ENCODE results near the gene ZIC1. TPM values are rescaled to one million over a fixed set of nuclear protein-coding genes. Genes with fewer than 3 reads are reported as not detected.

Gene ZIC1
- total RNA-seq, 2 donors from 2014 or later: not detected

- no peaks in the 10 kb centered on the region for H3K36me3 ChIP-seq
- TF ChIP-seq POLR2AphosphoS5 (IDR thresholded peaks at IDR 0.05) (no peak), CTCF (IDR thresholded peaks at IDR 0.05) (no peak), POLR2A (IDR thresholded peaks at IDR 0.05) (no peak)
- intact Hi-C loops (cut with DNase I): no loop called here
- H3K27me3 ChIP-seq (replicated peaks; ENCODE audit: insufficient read depth): peaks cover 73% of the 10 kb centered on the region
- 6% methylated on average over 25 of the region's 25 CpGs for WGBS
- no peaks in the 10 kb centered on the region for H3K9me3 ChIP-seq
- DNase-seq (ENCODE audit: low spot score): no peak
- no peaks in the 10 kb centered on the region for H3K4me1 ChIP-seq (replicated peaks)
- H3K4me3 ChIP-seq: no peak overlapping the region
- no peak overlapping the region for H3K27ac ChIP-seq
Measured at GRCh38 chr3:147388700-147389580, 20.2 kb upstream of the ZIC1 start.

GRCh38 chr3:147389717-147390116 is 19.4 kb upstream of the ZIC1 start:
- H3K36me3 ChIP-seq: no peaks in the 10 kb centered on the region
- H3K4me3 ChIP-seq: no peak overlapping the region
- intact Hi-C loops (cut with DNase I): no loop called here
- H3K27ac ChIP-seq: no peak overlapping the region
- no peaks in the 10 kb centered on the region for H3K9me3 ChIP-seq
- peaks cover 69% of the 10 kb centered on the region for H3K27me3 ChIP-seq (replicated peaks; ENCODE audit: insufficient read depth)
- 5% methylated on average over 12 of the region's 12 CpGs for WGBS
- no peak for DNase-seq (ENCODE audit: low spot score)
- H3K4me1 ChIP-seq (replicated peaks): no peaks in the 10 kb centered on the region
- TF ChIP-seq POLR2AphosphoS5 (IDR thresholded peaks at IDR 0.05) (no peak), POLR2A (IDR thresholded peaks at IDR 0.05) (no peak), CTCF (IDR thresholded peaks at IDR 0.05) (no peak)

- intact Hi-C loops (cut with DNase I): no loop called here
- H3K9me3 ChIP-seq: no peaks in the 10 kb centered on the region
- DNase-seq (ENCODE audit: low spot score): no peak
- no peak overlapping the region for H3K4me3 ChIP-seq
- H3K36me3 ChIP-seq: no peaks in the 10 kb centered on the region
- TF ChIP-seq POLR2AphosphoS5 (IDR thresholded peaks at IDR 0.05) (no peak), CTCF (IDR thresholded peaks at IDR 0.05) (no peak), POLR2A (IDR thresholded peaks at IDR 0.05) (no peak)
- H3K27me3 ChIP-seq (replicated peaks; ENCODE audit: insufficient read depth): peaks cover 69% of the 10 kb centered on the region
- no peak overlapping the region for H3K27ac ChIP-seq
- WGBS: 6% methylated on average over 52 of the region's 77 CpGs
- H3K4me1 ChIP-seq (replicated peaks): no peaks in the 10 kb centered on the region
Measured at GRCh38 chr3:147390589-147391569, 18.3 kb upstream of the ZIC1 start.

GRCh38 chr3:147391781-147392624 is 17.2 kb upstream of the ZIC1 start:
- Histone ChIP-seq H3K27me3 (replicated peaks; ENCODE audit: insufficient read depth) (peaks cover 78% of the 10 kb centered on the region), H3K4me1 (replicated peaks) (no peaks in the 10 kb centered on the region), H3K4me3 (no peak overlapping the region), H3K27ac (no peak overlapping the region), H3K9me3 (no peaks in the 10 kb centered on the region), H3K36me3 (no peaks in the 10 kb centered on the region)
- intact Hi-C loops (cut with DNase I): no loop called here
- no peak for DNase-seq (ENCODE audit: low spot score)
- WGBS: 4% methylated on average over 51 of the region's 51 CpGs
- TF ChIP-seq POLR2A (IDR thresholded peaks at IDR 0.05) (no peak), CTCF (IDR thresholded peaks at IDR 0.05) (no peak), POLR2AphosphoS5 (IDR thresholded peaks at IDR 0.05) (no peak)
